ENCODE results near the gene RIPK4.

DNA sequence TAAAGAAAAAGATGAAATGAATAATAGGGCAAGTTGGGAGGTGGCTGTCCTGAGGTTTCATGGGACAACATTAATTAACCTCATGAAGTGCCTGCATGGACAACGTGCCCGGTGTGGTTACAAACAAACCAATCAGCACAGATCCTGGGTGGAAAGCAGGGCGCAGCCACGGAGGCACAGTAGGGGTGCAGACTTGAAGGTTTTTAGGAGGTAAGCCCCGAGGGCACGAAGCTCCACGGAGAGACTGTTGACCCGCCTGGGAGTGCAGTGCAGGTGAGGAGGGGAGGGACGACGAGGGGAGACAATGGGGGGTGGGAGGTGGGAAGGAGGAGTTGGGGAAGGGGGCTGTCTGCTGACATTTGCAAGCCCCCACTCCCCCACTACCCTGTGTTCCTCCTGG is 2.3 kb upstream of the RIPK4 start:
- TF ChIP-seq POLR2AphosphoS5 (IDR thresholded peaks at IDR 0.05; ENCODE audit: low read depth, low read length) (no peak), POLR2A (IDR thresholded peaks at IDR 0.05; ENCODE audit: low read depth, low read length) (no peak), TAF1 (IDR thresholded peaks at IDR 0.05; ENCODE audit: low read depth, low read length) (no peak)
